HepG2 (cell line): ENCODE results near the gene PRKCI. TPM values are rescaled to one million over a fixed set of nuclear protein-coding genes. Genes with fewer than 3 reads are reported as not detected.

Source experiments
- AKAP8 ChIP-seq: sonication (generic); formaldehyde crosslinking; IDR thresholded peaks from 2 replicates; pipeline ENCODE4 v1.5.1; 2020; ENCODE audit warnings: mild to moderate bottlenecking, missing genetic modification reagents
- ASH2L ChIP-seq: fragments of 300-600, 200-600 bp; sonication (generic); IDR thresholded peaks from 2 replicates; pipeline ENCODE4 v1.7.0; 2017; ENCODE audit warnings: low read depth, mild to moderate bottlenecking, moderate library complexity, mixed read lengths, low read length; ENCODE audit not compliant: insufficient read length
- FLYWCH1 ChIP-seq: sonication (generic); formaldehyde crosslinking; IDR thresholded peaks from 2 replicates; pipeline ENCODE4 v1.8.1; 2023; ENCODE audit warnings: mild to moderate bottlenecking, missing genetic modification reagents
- KDM4B ChIP-seq: sonication (generic); formaldehyde crosslinking; IDR thresholded peaks from 2 replicates; pipeline ENCODE4 v1.4.0; 2020; ENCODE audit warnings: missing genetic modification reagents
- NBN ChIP-seq: fragments of 450-650 bp; conservative IDR thresholded peaks from 2 replicates; pipeline ENCODE4 v1.6.1; 2017
- PAWR ChIP-seq: sonication (generic); formaldehyde crosslinking; IDR thresholded peaks from 2 replicates; pipeline ENCODE4 v1.4.0; 2020; ENCODE audit warnings: missing genetic modification reagents, mild to moderate bottlenecking, borderline replicate concordance
- SOX13 ChIP-seq, 3 experiments: fragments of 450-650 bp in 1 of 3; sonication (generic) in 1 of 3; formaldehyde crosslinking in 1 of 3; IDR thresholded peaks in 2 of 3; conservative IDR thresholded peaks in 1 of 3; 2 replicates each; pipeline versions ENCODE4 v1.5.0 to v1.6.1; 2016 to 2020; ENCODE audit warnings: antibody characterized with exemption in 1 of 3, mild to moderate bottlenecking in 1 of 3, missing compliant biosample characterization in 1 of 3, missing genetic modification reagents in 1 of 3, moderate library complexity in 1 of 3
- SUZ12 ChIP-seq: fragments of 150-350 bp; IDR thresholded peaks from 2 replicates; pipeline ENCODE4 v1.6.1; 2014; ENCODE audit warnings: low read depth, low read length
- TBL1XR1 ChIP-seq: fragments of 150-350 bp; IDR thresholded peaks from 2 replicates; pipeline ENCODE4 v1.6.1; 2014; ENCODE audit warnings: borderline replicate concordance, low read length; ENCODE audit not compliant: partially characterized antibody
- TOPORS ChIP-seq: sonication (generic); formaldehyde crosslinking; IDR thresholded peaks from 2 replicates; pipeline ENCODE4 v1.8.0; 2023; ENCODE audit warnings: mild to moderate bottlenecking, missing genetic modification reagents
- ZBTB7B ChIP-seq: sonication (generic); formaldehyde crosslinking; IDR thresholded peaks from 2 replicates; pipeline ENCODE4 v1.4.0; 2020; ENCODE audit warnings: missing genetic modification reagents
- ZFP1 ChIP-seq: IDR thresholded peaks from 2 replicates; pipeline ENCODE4 v1.6.1; 2016
- ZFP36L1 ChIP-seq: sonication (generic); formaldehyde crosslinking; IDR thresholded peaks from 2 replicates; pipeline ENCODE4 v1.8.0; 2022; ENCODE audit warnings: mild to moderate bottlenecking, missing genetic modification reagents, moderate library complexity
- ZMYM3 ChIP-seq: sonication (generic); formaldehyde crosslinking; IDR thresholded peaks from 2 replicates; pipeline ENCODE4 v1.5.1; 2020; ENCODE audit warnings: mild to moderate bottlenecking, missing genetic modification reagents
- ZNF33A ChIP-seq: sonication (generic); formaldehyde crosslinking; IDR thresholded peaks from 2 replicates; pipeline ENCODE4 v1.5.1; 2020; ENCODE audit warnings: missing genetic modification reagents, mild to moderate bottlenecking, moderate library complexity, borderline replicate concordance
- ZNF510 ChIP-seq: sonication (generic); formaldehyde crosslinking; IDR thresholded peaks from 2 replicates; pipeline ENCODE4 v1.4.0; 2020; ENCODE audit warnings: low read depth, mild to moderate bottlenecking, missing genetic modification reagents
- ZNF792 ChIP-seq: IDR thresholded peaks from 2 replicates; pipeline ENCODE4 v1.6.1; 2016
- ZNF878 ChIP-seq: sonication (generic); formaldehyde crosslinking; IDR thresholded peaks from 2 replicates; pipeline ENCODE4 v1.8.1; 2023; ENCODE audit warnings: mild to moderate bottlenecking, missing genetic modification reagents, moderate library complexity
- ZNF891 ChIP-seq: sonication (generic); formaldehyde crosslinking; IDR thresholded peaks from 2 replicates; pipeline ENCODE4 v1.5.0; 2020; ENCODE audit warnings: mild to moderate bottlenecking, missing genetic modification reagents
- polyA plus RNA-seq, 8 experiments: library from polyadenylated mRNA; depleted of rRNA in 3 of 8; stranded (reverse) in 7 of 8; unstranded in 1 of 8; fragments of >200 nt; fragmentation: Illumina TruSeq in 4 of 8; extraction: Trizol in 4 of 8; gene quantifications; 2 replicates each; pipeline versions ENCODE4 v1.2.1 to v1.2.3, GENCODE V29; 2011 to 2016; ENCODE audit warnings: low read depth in 4 of 8, missing spikeins in 1 of 8, mixed read lengths in 1 of 8; ENCODE audit not compliant: insufficient read depth in 1 of 8
- total RNA-seq, 5 experiments: library from RNA; depleted of rRNA; stranded (reverse); fragments of >200 nt; fragmentation: Illumina TruSeq; extraction: Trizol; gene quantifications; 2 replicates each; pipeline ENCODE4 v1.2.3, GENCODE V29; 2016; ENCODE audit warnings: low read depth in 1 of 5
- TF ChIP-seq, protein P1 (sequence below), 2 experiments: sonication (generic) in 1 of 2; formaldehyde crosslinking in 1 of 2; IDR thresholded peaks; 2 replicates each; pipeline versions ENCODE4 v1.4.0 to v1.6.1; 2018 to 2020; ENCODE audit warnings: missing genetic modification reagents in 2 of 2, borderline replicate concordance in 1 of 2, low read depth in 1 of 2, mild to moderate bottlenecking in 1 of 2, missing biosample characterization in 1 of 2
- TF ChIP-seq, protein P2 (sequence below): sonication (generic); formaldehyde crosslinking; conservative IDR thresholded peaks from 2 replicates; pipeline ENCODE4 v1.4.0; 2020; ENCODE audit warnings: missing genetic modification reagents
- TF ChIP-seq, protein P3 (sequence below): sonication (generic); formaldehyde crosslinking; IDR thresholded peaks from 2 replicates; pipeline ENCODE4 v1.5.1; 2020; ENCODE audit warnings: mild to moderate bottlenecking, missing genetic modification reagents, moderate library complexity

Gene PRKCI
- total and polyA plus RNA-seq, 2 of the 13 experiments (the other 11 are each of a cell fraction or from before 2014, with no cell fraction given): 17.2 to 30.4 TPM

DNA sequence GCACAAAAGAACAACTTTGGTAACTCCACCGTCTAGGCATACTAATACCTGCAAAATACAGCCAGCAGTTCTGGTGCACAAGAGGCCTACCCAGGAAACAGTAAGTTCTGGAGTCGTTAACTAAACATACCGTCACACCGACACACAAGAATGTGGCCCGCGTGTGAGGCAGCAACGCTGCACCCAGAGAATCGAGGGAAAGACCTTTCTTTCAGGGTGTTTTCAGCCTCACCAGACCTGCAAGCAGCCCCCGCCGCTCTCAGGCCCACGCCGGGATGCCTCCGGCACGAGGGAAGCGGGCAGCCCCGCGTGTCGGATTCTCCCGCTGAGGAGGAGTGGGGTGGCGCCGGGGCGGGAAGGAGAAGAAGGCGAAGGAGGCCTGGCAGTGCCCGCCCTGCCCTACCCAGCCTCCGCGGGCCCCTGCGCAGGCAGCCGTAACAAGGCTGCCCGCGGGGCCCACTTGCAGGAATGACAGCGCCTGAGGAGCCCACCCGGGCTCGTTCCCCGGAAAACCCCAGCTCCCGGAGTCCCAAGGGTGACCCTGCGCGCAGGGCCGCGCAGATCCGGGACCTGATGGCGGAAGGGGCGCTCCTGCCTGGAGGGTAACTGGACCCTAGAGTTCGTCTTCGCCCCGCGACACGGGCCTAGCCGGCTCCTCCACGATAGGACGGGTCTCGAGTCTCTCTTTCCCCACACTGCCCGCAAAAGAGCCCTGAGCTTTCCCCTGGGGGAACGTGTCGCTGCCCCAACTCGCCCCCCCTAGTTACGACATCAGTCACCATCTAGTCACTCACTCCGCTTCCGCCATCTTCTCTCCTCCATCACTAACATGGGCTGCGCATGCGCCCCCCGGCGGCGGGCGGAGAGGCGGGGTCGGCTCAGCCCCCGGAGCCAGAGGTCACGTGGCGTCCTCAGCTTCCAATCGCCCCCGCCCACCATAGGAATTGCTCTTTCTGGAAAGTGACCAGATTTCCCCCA lies 41.0 kb upstream of the PRKCI start, which contains the start of gene PHC3 (continued):
- TF ChIP-seq, protein P1, sequence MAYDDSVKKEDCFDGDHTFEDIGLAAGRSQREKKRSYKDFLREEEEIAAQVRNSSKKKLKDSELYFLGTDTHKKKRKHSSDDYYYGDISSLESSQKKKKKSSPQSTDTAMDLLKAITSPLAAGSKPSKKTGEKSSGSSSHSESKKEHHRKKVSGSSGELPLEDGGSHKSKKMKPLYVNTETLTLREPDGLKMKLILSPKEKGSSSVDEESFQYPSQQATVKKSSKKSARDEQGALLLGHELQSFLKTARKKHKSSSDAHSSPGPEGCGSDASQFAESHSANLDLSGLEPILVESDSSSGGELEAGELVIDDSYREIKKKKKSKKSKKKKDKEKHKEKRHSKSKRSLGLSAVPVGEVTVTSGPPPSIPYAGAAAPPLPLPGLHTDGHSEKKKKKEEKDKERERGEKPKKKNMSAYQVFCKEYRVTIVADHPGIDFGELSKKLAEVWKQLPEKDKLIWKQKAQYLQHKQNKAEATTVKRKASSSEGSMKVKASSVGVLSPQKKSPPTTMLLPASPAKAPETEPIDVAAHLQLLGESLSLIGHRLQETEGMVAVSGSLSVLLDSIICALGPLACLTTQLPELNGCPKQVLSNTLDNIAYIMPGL (CRISPR knock-in tag; IDR thresholded peaks at IDR 0.05; ENCODE audit: borderline replicate concordance in 1 of 2, low read depth in 1 of 2): peak; percentile 16 to 87; a peak in 3 of 4 replicates
- no peak for TF ChIP-seq PAWR (CRISPR knock-in tag)
- TF ChIP-seq ZNF878 (CRISPR knock-in tag): no peak
- TF ChIP-seq SOX13 (IDR thresholded peaks at IDR 0.05): no peak
- 0 out of 4 replicates have a peak, but pooled peaks of 1 of the 2 experiments have one; percentile 9 for TF ChIP-seq SOX13 (CRISPR knock-in tag; conservative IDR thresholded peaks at IDR 0.05 in 1 of 2, IDR thresholded peaks at IDR 0.05 in 1 of 2)
- peak; percentile 33; the same call in 1 of the 2 replicates for TF ChIP-seq AKAP8
- TF ChIP-seq ZNF510 (CRISPR knock-in tag): 0 out of 2 replicates have a peak, but pooled peaks have one; percentile 20
- TF ChIP-seq, protein P2, sequence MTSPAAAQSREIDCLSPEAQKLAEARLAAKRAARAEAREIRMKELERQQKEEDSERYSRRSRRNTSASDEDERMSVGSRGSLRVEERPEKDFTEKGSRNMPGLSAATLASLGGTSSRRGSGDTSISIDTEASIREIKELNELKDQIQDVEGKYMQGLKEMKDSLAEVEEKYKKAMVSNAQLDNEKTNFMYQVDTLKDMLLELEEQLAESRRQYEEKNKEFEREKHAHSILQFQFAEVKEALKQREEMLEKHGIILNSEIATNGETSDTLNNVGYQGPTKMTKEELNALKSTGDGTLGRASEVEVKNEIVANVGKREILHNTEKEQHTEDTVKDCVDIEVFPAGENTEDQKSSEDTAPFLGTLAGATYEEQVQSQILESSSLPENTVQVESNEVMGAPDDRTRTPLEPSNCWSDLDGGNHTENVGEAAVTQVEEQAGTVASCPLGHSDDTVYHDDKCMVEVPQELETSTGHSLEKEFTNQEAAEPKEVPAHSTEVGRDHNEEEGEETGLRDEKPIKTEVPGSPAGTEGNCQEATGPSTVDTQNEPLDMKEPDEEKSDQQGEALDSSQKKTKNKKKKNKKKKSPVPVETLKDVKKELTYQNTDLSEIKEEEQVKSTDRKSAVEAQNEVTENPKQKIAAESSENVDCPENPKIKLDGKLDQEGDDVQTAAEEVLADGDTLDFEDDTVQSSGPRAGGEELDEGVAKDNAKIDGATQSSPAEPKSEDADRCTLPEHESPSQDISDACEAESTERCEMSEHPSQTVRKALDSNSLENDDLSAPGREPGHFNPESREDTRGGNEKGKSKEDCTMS (CRISPR knock-in tag): 0 out of 2 replicates have a peak, but pooled peaks have one; percentile 45
- TF ChIP-seq ZBTB7B (CRISPR knock-in tag): peak; percentile 34; the same call in 1 of the 2 replicates
- TF ChIP-seq TBL1XR1: peak; percentile 42
- peak; percentile 31 for TF ChIP-seq ASH2L
- 0 out of 2 replicates have a peak, but pooled peaks have one; percentile 23 for TF ChIP-seq ZNF33A (CRISPR knock-in tag)
- TF ChIP-seq KDM4B (CRISPR knock-in tag): peak; percentile 23; the same call in 1 of the 2 replicates
- TF ChIP-seq ZFP1 (CRISPR knock-in tag): 0 out of 2 replicates have a peak, but pooled peaks have one; percentile 15
- peak; percentile 24; the same call in 1 of the 2 replicates for TF ChIP-seq ZMYM3 (CRISPR knock-in tag)
- TF ChIP-seq, protein P3, sequence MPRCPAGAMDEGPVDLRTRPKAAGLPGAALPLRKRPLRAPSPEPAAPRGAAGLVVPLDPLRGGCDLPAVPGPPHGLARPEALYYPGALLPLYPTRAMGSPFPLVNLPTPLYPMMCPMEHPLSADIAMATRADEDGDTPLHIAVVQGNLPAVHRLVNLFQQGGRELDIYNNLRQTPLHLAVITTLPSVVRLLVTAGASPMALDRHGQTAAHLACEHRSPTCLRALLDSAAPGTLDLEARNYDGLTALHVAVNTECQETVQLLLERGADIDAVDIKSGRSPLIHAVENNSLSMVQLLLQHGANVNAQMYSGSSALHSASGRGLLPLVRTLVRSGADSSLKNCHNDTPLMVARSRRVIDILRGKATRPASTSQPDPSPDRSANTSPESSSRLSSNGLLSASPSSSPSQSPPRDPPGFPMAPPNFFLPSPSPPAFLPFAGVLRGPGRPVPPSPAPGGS (CRISPR knock-in tag): peak; percentile 39
- TF ChIP-seq SUZ12: no peak
- TF ChIP-seq FLYWCH1: no peak
- no peak for TF ChIP-seq ZFP36L1 (CRISPR knock-in tag)
- no peak for TF ChIP-seq TOPORS
- TF ChIP-seq NBN: no peak
- 0 out of 2 replicates have a peak, but pooled peaks have one; percentile 21 for TF ChIP-seq ZNF891 (CRISPR knock-in tag)
- TF ChIP-seq ZNF792 (CRISPR knock-in tag): peak; percentile 43; the same call in 1 of the 2 replicates
